ENCODE results near the gene RADIL. TPM values are rescaled to one million over a fixed set of nuclear protein-coding genes. Genes with fewer than 3 reads are reported as not detected.

The RADIL gene
- total and polyA plus RNA-seq, 2 donors = 4.9 to 8.0 TPM

DNA sequence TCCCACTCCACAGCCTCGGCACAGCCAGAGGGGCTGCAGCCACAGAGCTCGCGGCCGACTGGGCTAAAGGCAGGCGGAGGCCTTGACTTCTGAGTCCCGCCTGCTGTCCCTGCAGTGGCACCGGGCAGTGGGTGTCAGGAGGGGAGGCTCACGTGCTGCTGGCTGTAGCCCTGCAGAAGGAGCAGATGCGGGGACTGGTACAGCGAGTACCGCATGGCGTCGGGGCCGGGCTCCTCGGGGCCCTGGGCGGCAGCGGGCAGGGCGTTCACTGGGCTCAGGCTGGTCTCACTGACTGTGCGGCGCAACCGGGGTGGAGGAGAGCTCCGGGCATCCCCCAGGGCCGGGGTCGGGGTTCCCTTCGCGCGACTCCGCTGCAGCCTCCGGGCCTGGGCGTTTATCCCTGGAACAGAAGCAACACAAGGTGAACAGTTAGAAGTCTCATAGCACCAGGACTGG is 47.3 kb downstream of the RADIL start:
- no peaks in the 10 kb centered on the region for H3K4me1 ChIP-seq (ENCODE audit: insufficient read depth)
- no peak for DNase-seq (ENCODE audit: extremely low spot score)
- 95% methylated on average over 30 of the region's 30 CpGs for WGBS

DNA sequence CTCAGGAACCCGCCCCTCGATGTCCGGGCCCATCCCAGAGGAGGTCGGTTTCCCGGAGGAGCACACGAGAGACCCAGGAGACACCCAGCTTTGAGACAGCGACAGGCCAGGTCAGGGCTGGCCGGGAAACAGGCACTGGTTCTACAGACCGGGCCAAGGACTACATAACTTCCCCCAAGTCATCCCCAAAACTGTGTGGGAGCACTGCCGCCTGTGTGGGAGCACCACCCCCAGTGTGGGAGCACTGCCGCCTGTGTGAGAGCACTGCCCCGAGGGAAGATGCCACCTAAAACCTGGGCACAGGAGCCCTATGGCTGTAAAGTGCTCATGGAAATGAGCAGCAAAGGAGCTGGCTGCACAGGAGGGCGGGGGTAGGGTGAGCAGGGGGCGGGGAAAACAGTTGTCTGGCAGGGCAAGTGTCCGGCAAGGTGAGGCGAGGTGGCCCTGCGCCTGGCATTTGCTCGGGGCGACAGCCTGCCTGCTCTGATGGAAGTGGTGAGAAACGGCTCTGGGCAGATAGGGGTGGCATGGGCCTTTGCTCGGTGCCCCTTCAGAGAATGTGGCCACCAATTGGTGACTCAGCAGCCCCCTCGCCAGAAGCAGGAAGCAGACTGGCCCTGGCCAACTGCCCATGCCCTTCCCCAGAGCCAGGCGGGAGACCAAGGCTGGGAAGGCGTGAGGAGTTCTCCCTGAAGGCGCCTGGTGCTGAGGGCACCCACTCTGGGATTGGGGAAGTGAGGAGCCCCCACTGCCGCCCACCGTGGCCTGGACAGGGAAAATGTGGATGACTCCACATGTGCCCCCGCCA is 47.9 kb downstream of the RADIL start:
- H3K4me1 ChIP-seq (ENCODE audit: insufficient read depth) = no peaks in the 10 kb centered on the region
- WGBS = 93% methylated on average over 28 of the region's 28 CpGs
- DNase-seq (ENCODE audit: extremely low spot score) = no peak
- H3K4me3 ChIP-seq (ENCODE audit: low read depth, low read length) = no peak overlapping the region
- H3K36me3 ChIP-seq (ENCODE audit: insufficient read depth) = no peaks in the 10 kb centered on the region
- no peak overlapping the region for H3K27ac ChIP-seq (ENCODE audit: low read depth)

More for the DNA sequence above, 47.3 kb downstream of the RADIL start:
- Histone ChIP-seq H3K27ac (ENCODE audit: low read depth) (no peak overlapping the region), H3K36me3 (ENCODE audit: insufficient read depth) (no peaks in the 10 kb centered on the region), H3K4me3 (ENCODE audit: low read depth, low read length) (no peak overlapping the region)

DNA sequence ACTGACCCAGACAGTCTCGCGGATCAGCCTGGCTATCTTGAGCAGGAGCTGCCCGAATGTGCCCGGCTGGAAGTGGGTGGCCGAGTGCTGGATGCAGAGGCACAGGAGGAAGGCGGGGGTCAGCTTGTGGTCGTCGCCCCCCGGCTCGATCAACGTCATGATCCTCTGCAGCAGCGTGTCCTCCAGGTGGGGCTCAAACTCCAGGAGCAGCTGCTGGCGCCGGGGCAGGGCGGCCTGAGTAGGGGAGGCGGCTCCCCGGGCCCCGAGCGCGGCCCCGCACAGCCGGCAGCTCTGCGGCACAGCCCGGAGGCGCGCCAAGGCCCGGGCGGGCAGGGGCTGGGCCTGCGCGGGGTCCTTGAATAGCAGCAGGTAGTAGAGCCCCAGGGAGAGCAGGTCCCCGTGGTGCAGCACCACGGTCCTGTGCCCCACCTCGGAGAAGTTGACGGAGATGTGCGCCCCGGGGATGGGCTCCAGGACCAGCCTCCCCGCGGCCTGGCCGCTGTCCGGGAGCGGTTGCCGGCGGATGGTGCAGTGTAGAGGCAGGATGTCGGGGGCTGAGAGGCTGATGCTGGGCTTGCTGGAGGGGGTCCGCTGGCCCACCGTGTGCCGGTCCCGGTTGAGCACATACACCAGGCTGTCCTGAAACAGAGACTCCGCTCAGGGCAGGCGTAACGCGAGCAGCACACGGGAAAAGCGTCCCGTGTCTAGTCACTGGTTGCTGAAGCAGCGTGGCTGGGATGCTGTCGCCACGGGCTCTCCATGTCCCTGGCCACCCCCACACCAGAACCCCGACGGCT is 48.7 kb downstream of the RADIL start:
- Histone ChIP-seq H3K4me3 (ENCODE audit: low read depth, low read length) (no peak overlapping the region), H3K4me1 (ENCODE audit: insufficient read depth) (no peaks in the 10 kb centered on the region), H3K27ac (ENCODE audit: low read depth) (no peak overlapping the region), H3K36me3 (ENCODE audit: insufficient read depth) (no peaks in the 10 kb centered on the region)
- DNase-seq (ENCODE audit: extremely low spot score) = no peak
- 95% methylated on average over 60 of the region's 60 CpGs for WGBS

GRCh38 chr7:4833691-4834600 is 49.6 kb downstream of the RADIL start:
- DNase-seq (ENCODE audit: extremely low spot score) = no peak
- Histone ChIP-seq H3K36me3 (ENCODE audit: insufficient read depth) (no peaks in the 10 kb centered on the region), H3K4me3 (ENCODE audit: low read depth, low read length) (no peak overlapping the region), H3K27ac (ENCODE audit: low read depth) (no peak overlapping the region), H3K4me1 (ENCODE audit: insufficient read depth) (no peaks in the 10 kb centered on the region)
- WGBS = 83% methylated on average over 36 of the region's 36 CpGs

DNA sequence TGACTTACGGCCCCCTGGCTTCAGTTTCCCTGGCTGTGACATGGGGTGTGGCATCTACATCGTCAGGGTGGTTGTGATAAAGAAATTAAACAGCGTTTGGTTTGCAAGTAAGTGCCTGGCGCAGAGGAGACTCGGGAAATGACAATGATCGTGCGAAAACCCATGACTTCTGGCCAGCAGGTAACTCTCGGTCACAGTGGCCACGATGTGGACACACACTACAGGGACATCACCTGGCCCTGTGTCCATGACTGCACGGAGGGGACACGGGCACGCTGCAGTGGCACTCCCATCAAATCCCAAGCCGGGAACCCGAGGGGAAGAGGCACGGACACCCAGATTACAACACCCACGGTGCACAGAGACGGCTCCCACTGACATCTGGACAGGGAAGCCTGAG is 50.3 kb downstream of the RADIL start:
- H3K27ac ChIP-seq (ENCODE audit: low read depth) = no peak overlapping the region
- H3K4me3 ChIP-seq (ENCODE audit: low read depth, low read length) = no peak overlapping the region
- H3K36me3 ChIP-seq (ENCODE audit: insufficient read depth) = no peaks in the 10 kb centered on the region
- DNase-seq (ENCODE audit: extremely low spot score) = no peak
- no peaks in the 10 kb centered on the region for H3K4me1 ChIP-seq (ENCODE audit: insufficient read depth)
- WGBS = 88% methylated on average over 17 of the region's 17 CpGs

DNA sequence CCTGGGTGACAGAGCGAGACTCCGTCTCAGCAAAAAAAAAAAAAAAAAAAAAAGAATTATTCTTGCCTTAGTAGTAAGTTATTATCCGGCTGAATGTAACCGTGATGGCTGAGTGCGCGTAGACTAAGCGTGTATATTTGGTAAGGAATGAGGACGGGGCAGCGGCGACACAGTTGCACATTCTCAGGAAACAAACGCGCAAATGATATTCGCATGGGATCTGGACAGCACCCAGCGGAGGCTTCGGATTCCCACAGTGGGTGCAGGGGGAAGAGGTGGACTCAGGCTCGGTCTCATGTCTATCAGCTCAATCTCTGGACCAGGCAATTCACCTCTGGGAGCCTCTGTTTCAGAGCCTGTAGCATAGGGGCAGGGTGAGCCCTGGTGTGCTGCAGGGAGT is 50.8 kb downstream of the RADIL start:
- 96% methylated on average over 16 of the region's 16 CpGs for WGBS
- no peak for DNase-seq (ENCODE audit: extremely low spot score)
- no peak overlapping the region for H3K4me3 ChIP-seq (ENCODE audit: low read depth, low read length)
- H3K4me1 ChIP-seq (ENCODE audit: insufficient read depth) = no peaks in the 10 kb centered on the region
- no peaks in the 10 kb centered on the region for H3K36me3 ChIP-seq (ENCODE audit: insufficient read depth)
- no peak overlapping the region for H3K27ac ChIP-seq (ENCODE audit: low read depth)

DNA sequence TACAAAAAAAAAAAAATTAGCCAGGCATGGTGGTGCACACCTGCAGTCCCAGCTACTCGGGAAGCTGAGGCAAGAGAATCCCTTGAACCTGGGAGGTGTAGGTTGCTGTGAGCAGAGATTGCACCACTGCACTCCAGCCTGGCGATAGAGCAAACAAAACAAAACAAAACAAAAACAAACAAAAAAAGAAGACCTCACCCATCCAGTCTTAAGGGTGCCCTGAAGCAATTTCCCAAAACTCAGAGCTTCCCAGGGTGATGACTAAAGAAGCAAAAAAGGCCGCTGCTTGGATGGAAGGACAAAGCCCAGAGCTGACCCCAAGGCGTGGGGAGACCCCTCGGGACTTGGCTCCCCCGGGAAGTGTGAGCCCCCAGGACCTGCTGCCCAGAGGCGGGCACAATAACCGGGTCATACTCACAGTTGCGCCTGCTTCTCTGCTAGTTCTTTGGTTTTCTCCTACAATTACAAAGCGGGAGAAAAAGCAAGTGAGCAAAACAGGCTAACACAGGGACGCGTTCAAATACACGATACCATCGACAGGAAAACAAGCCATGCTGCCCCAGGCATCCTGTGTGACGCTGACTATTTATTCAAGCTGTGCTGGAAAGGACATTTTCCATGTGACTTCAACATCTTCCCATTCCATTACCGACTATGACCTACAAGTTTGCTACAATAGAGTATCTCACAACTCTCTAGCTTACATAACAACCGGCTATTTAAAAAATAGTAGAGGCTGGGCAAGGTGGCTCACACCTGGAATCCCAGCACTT is 51.6 kb downstream of the RADIL start:
- no peak for DNase-seq (ENCODE audit: extremely low spot score)
- Histone ChIP-seq H3K36me3 (ENCODE audit: insufficient read depth) (no peaks in the 10 kb centered on the region), H3K4me3 (ENCODE audit: low read depth, low read length) (no peak overlapping the region), H3K4me1 (ENCODE audit: insufficient read depth) (no peaks in the 10 kb centered on the region), H3K27ac (ENCODE audit: low read depth) (no peak overlapping the region)
- WGBS = 89% methylated on average over 17 of the region's 17 CpGs

DNA sequence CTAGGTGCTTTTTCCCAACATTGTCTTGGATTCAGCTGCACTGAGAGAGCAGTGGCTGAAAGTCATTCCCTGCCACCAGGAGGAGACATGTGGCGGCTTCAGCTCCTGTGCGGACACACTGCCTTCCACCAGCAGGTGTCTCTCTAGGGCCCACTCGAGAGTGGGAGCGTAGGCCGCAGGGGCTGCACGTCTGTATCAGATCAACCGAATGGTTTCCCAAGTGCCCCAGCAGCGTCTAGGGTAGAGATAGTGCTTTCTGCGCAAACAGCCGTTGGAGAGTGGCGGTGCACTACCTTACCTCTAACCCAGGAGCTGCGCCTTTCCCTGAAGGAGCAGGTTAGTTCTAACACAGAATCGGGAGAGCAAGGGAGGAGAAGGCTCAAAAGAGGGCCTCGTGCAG is 53.3 kb downstream of the RADIL start:
- 40% methylated on average over 14 of the region's 14 CpGs for WGBS
- no peaks in the 10 kb centered on the region for H3K4me1 ChIP-seq (ENCODE audit: insufficient read depth)
- H3K27ac ChIP-seq (ENCODE audit: low read depth) = no peak overlapping the region
- H3K36me3 ChIP-seq (ENCODE audit: insufficient read depth) = no peaks in the 10 kb centered on the region
- peak; percentile 37 for DNase-seq (ENCODE audit: extremely low spot score)
- H3K4me3 ChIP-seq (ENCODE audit: low read depth, low read length) = no peak overlapping the region

DNA sequence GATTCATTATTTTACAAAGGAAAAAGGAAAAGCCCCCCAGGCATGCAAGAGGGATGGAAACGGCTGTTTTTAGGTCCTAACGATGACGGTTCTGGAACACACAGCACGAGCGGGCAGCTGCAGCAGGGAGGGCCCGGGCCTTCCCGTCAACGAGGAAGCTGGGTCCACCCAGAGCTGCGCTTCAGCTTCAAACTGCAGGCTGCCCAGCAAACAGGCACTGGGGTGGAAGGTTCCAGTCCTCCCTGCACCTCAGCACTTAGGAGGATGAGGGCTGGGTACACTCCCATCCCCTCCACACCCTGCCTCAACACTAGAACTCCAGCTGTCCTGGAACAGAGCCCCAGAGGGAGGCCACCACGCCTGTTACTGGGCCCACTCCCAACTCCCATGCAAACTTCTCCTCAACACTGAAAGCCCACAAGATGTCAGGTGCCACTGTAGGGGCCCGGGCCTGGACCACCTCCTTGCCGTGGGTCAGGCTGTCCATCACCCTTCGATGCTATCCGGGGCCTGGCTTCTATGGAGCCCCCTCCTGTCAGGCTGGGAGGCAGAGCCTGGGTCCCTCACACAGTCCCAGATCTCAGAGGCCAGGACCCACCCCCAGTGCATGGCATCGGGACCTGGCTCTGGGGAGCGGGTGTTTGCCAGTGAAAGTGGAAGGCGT is 54.7 kb downstream of the RADIL start:
- Histone ChIP-seq H3K27ac (ENCODE audit: low read depth) (no peak overlapping the region), H3K4me1 (ENCODE audit: insufficient read depth) (no peaks in the 10 kb centered on the region), H3K4me3 (ENCODE audit: low read depth, low read length) (no peak overlapping the region), H3K36me3 (ENCODE audit: insufficient read depth) (no peaks in the 10 kb centered on the region)
- DNase-seq (ENCODE audit: extremely low spot score) = no peak
- WGBS = 84% methylated on average over 17 of the region's 17 CpGs

- H3K4me3 ChIP-seq (ENCODE audit: low read depth, low read length) = no peak overlapping the region
- no peaks in the 10 kb centered on the region for H3K36me3 ChIP-seq (ENCODE audit: insufficient read depth)
- no peak overlapping the region for H3K27ac ChIP-seq (ENCODE audit: low read depth)
- 91% methylated on average over 15 of the region's 15 CpGs for whole genome bisulfite sequencing
- DNase-seq (ENCODE audit: extremely low spot score) = no peak
- H3K4me1 ChIP-seq (ENCODE audit: insufficient read depth) = no peaks in the 10 kb centered on the region
Observed at GRCh38 chr7:4825081-4825480, 58.4 kb downstream of the RADIL start.

DNA sequence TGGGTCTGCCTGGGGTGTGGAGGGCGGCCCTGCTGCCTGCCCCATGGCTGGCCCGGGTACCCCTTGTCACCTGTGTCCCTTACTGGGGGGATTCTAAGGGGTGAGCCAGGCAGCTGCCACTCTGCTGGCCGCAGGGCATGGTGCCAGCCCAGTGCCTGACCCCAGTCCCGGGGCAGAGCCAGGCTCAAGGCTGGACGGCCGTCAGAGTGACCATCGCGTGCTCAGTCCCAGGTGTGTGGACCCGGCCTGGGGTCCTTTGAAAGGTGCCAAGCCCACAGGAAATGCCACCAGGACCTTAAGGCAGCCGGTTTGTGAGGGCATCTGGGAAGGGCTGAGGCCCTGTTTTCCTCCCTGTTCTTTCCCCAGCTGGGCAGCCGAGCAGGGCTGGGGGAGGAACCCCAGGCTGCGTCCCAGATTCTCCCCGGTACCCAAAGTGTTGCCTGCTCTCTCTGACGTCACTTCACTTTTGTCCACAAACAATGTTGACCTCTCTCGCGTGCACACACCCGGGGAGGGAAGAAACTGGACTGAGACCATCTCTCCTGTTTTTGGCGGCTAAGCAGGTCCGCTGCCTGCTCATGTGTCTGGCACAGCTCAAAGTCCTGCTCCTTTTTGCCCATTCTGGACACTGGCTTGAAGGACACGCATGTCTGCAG is 59.3 kb downstream of the RADIL start:
- Histone ChIP-seq H3K4me1 (ENCODE audit: insufficient read depth) (no peaks in the 10 kb centered on the region), H3K4me3 (ENCODE audit: low read depth, low read length) (no peak overlapping the region), H3K27ac (ENCODE audit: low read depth) (no peak overlapping the region), H3K36me3 (ENCODE audit: insufficient read depth) (no peaks in the 10 kb centered on the region)
- no peak for DNase-seq (ENCODE audit: extremely low spot score)
- WGBS = 84% methylated on average over 20 of the region's 20 CpGs

Data from urinary bladder (tissue), 4 donors.